ENCODE data around the gene KDM5C. TPM values are rescaled to one million over a fixed set of nuclear protein-coding genes. Genes with fewer than 3 reads are reported as not detected.

The KDM5C gene
- total RNA-seq, 1 experiment from 2014 or later = 112 TPM

DNA sequence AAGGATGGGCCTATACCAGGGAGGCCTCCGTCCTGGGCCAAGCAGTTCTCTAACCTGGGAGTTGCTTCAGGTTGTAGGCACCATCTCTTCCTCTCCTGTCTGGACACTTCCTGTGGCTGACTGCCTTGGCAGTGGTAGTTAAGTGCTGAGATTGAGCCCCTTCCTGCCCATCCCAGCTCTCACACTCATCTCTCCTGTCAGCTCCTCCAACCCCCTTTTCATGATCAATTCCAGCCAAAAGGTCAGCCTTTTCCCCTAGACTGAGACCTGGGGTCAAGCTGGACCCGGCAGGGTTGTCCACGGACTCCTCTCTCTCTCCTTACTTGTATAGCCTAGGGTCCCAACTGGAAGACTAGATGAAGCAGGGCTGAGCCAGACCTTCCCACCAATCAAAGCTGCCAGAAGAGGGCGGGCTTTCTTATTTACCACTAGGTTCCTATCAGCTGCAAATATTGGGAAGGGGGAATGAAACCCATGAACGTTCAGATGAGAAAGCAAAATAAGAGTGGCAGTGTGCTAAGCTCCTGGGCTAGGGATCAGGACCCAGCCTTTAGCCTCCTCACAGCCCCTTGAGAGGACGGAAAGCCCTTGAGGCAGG, 34.5 kb downstream of the KDM5C start (continued):
- TF ChIP-seq, protein P1, sequence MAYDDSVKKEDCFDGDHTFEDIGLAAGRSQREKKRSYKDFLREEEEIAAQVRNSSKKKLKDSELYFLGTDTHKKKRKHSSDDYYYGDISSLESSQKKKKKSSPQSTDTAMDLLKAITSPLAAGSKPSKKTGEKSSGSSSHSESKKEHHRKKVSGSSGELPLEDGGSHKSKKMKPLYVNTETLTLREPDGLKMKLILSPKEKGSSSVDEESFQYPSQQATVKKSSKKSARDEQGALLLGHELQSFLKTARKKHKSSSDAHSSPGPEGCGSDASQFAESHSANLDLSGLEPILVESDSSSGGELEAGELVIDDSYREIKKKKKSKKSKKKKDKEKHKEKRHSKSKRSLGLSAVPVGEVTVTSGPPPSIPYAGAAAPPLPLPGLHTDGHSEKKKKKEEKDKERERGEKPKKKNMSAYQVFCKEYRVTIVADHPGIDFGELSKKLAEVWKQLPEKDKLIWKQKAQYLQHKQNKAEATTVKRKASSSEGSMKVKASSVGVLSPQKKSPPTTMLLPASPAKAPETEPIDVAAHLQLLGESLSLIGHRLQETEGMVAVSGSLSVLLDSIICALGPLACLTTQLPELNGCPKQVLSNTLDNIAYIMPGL (CRISPR knock-in tag; IDR thresholded peaks at IDR 0.05) = no peak
- TF ChIP-seq PRRX2 (CRISPR knock-in tag; IDR thresholded peaks at IDR 0.05) = no peak
- no peak for TF ChIP-seq FOXP1 (CRISPR knock-in tag; IDR thresholded peaks at IDR 0.05; ENCODE audit: borderline replicate concordance)
- TF ChIP-seq, protein P2, sequence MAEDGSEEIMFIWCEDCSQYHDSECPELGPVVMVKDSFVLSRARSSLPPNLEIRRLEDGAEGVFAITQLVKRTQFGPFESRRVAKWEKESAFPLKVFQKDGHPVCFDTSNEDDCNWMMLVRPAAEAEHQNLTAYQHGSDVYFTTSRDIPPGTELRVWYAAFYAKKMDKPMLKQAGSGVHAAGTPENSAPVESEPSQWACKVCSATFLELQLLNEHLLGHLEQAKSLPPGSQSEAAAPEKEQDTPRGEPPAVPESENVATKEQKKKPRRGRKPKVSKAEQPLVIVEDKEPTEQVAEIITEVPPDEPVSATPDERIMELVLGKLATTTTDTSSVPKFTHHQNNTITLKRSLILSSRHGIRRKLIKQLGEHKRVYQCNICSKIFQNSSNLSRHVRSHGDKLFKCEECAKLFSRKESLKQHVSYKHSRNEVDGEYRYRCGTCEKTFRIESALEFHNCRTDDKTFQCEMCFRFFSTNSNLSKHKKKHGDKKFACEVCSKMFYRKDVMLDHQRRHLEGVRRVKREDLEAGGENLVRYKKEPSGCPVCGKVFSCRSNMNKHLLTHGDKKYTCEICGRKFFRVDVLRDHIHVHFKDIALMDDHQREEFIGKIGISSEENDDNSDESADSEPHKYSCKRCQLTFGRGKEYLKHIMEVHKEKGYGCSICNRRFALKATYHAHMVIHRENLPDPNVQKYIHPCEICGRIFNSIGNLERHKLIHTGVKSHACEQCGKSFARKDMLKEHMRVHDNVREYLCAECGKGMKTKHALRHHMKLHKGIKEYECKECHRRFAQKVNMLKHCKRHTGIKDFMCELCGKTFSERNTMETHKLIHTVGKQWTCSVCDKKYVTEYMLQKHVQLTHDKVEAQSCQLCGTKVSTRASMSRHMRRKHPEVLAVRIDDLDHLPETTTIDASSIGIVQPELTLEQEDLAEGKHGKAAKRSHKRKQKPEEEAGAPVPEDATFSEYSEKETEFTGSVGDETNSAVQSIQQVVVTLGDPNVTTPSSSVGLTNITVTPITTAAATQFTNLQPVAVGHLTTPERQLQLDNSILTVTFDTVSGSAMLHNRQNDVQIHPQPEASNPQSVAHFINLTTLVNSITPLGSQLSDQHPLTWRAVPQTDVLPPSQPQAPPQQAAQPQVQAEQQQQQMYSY (CRISPR knock-in tag; IDR thresholded peaks at IDR 0.05) = no peak
- TF ChIP-seq ATF1 (CRISPR knock-in tag; IDR thresholded peaks at IDR 0.05) = no peak
- no peak for TF ChIP-seq TEAD1 (CRISPR knock-in tag; IDR thresholded peaks at IDR 0.05)

DNA sequence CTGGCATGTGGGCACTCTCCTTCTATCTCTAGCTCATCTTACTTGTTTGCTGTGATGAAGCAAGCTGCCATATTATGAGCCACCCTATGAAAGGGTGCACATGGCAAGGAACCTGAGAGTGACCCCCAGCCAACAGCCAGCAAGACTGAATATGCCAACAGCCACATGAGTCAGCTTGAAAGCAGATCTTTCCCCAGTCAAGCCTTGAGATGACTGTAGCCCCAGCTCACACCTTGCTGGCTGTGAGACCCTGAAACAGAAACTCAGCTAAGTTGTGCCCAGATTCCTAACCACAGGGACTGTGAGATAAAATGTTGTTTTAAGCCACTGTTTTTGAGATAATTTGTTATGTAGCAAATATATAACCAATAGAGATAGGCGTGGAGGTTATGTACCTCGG, 36.2 kb downstream of the KDM5C start:
- Mint-ChIP-seq H3K9me3 (no peaks in the 10 kb centered on the region), H3K27ac (no peak overlapping the region), H3K4me3 (no peak overlapping the region), H3K27me3 (ENCODE audit: low read depth) (no peaks in the 10 kb centered on the region), H3K36me3 (peaks cover 6% of the 10 kb centered on the region; the same call in 1 of the 2 replicates), H3K4me1 (0 out of 2 replicates have a peak, but pooled peaks cover 3% of the 10 kb centered on the region)
- CTCF ChIA-PET = interaction anchor here (1.1 kb wide), 1 partner anchor 257 kb away, joined by 3 read pairs; no protein-coding TSS in a partner anchor
- ATAC-seq = no peak
- no peak for DNase-seq (ENCODE audit: low spot score)
- POLR2A ChIA-PET = no interaction called here
- TF ChIP-seq, protein P3, sequence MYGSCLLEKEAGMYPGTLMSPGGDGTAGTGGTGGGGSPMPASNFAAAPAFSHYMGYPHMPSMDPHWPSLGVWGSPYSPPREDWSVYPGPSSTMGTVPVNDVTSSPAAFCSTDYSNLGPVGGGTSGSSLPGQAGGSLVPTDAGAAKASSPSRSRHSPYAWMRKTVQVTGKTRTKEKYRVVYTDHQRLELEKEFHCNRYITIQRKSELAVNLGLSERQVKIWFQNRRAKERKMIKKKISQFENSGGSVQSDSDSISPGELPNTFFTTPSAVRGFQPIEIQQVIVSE (CRISPR knock-in tag; IDR thresholded peaks at IDR 0.05; ENCODE audit: borderline replicate concordance) = no peak
- TF ChIP-seq SMAD3 (CRISPR knock-in tag; IDR thresholded peaks at IDR 0.05; ENCODE audit: borderline replicate concordance) (no peak), FOXJ3 (CRISPR knock-in tag; IDR thresholded peaks at IDR 0.05; ENCODE audit: borderline replicate concordance) (no peak), NR3C1 (CRISPR knock-in tag; conservative IDR thresholded peaks at IDR 0.05; ENCODE audit: low read depth) (no peak), NR1H2 (CRISPR knock-in tag; IDR thresholded peaks at IDR 0.05) (no peak), ZNF232 (CRISPR knock-in tag; IDR thresholded peaks at IDR 0.05) (no peak), ELF4 (CRISPR knock-in tag; IDR thresholded peaks at IDR 0.05; ENCODE audit: low read depth) (no peak), OVOL2 (CRISPR knock-in tag; IDR thresholded peaks at IDR 0.05; ENCODE audit: borderline replicate concordance) (no peak), TCF7 (CRISPR knock-in tag; IDR thresholded peaks at IDR 0.05; ENCODE audit: low read depth) (no peak), ZNF263 (CRISPR knock-in tag; IDR thresholded peaks at IDR 0.05; ENCODE audit: low read depth) (no peak), SP1 (CRISPR knock-in tag; conservative IDR thresholded peaks at IDR 0.05) (no peak)
- TF ChIP-seq, protein P4, sequence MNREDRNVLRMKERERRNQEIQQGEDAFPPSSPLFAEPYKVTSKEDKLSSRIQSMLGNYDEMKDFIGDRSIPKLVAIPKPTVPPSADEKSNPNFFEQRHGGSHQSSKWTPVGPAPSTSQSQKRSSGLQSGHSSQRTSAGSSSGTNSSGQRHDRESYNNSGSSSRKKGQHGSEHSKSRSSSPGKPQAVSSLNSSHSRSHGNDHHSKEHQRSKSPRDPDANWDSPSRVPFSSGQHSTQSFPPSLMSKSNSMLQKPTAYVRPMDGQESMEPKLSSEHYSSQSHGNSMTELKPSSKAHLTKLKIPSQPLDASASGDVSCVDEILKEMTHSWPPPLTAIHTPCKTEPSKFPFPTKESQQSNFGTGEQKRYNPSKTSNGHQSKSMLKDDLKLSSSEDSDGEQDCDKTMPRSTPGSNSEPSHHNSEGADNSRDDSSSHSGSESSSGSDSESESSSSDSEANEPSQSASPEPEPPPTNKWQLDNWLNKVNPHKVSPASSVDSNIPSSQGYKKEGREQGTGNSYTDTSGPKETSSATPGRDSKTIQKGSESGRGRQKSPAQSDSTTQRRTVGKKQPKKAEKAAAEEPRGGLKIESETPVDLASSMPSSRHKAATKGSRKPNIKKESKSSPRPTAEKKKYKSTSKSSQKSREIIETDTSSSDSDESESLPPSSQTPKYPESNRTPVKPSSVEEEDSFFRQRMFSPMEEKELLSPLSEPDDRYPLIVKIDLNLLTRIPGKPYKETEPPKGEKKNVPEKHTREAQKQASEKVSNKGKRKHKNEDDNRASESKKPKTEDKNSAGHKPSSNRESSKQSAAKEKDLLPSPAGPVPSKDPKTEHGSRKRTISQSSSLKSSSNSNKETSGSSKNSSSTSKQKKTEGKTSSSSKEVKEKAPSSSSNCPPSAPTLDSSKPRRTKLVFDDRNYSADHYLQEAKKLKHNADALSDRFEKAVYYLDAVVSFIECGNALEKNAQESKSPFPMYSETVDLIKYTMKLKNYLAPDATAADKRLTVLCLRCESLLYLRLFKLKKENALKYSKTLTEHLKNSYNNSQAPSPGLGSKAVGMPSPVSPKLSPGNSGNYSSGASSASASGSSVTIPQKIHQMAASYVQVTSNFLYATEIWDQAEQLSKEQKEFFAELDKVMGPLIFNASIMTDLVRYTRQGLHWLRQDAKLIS (CRISPR knock-in tag; IDR thresholded peaks at IDR 0.05; ENCODE audit: borderline replicate concordance) = no peak
- TF ChIP-seq, protein P5, sequence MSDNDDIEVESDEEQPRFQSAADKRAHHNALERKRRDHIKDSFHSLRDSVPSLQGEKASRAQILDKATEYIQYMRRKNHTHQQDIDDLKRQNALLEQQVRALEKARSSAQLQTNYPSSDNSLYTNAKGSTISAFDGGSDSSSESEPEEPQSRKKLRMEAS (CRISPR knock-in tag; IDR thresholded peaks at IDR 0.05) = no peak
- TF ChIP-seq, protein P6, sequence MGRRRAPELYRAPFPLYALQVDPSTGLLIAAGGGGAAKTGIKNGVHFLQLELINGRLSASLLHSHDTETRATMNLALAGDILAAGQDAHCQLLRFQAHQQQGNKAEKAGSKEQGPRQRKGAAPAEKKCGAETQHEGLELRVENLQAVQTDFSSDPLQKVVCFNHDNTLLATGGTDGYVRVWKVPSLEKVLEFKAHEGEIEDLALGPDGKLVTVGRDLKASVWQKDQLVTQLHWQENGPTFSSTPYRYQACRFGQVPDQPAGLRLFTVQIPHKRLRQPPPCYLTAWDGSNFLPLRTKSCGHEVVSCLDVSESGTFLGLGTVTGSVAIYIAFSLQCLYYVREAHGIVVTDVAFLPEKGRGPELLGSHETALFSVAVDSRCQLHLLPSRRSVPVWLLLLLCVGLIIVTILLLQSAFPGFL (CRISPR knock-in tag; IDR thresholded peaks at IDR 0.05; ENCODE audit: borderline replicate concordance) = no peak
- TF ChIP-seq, protein P7, sequence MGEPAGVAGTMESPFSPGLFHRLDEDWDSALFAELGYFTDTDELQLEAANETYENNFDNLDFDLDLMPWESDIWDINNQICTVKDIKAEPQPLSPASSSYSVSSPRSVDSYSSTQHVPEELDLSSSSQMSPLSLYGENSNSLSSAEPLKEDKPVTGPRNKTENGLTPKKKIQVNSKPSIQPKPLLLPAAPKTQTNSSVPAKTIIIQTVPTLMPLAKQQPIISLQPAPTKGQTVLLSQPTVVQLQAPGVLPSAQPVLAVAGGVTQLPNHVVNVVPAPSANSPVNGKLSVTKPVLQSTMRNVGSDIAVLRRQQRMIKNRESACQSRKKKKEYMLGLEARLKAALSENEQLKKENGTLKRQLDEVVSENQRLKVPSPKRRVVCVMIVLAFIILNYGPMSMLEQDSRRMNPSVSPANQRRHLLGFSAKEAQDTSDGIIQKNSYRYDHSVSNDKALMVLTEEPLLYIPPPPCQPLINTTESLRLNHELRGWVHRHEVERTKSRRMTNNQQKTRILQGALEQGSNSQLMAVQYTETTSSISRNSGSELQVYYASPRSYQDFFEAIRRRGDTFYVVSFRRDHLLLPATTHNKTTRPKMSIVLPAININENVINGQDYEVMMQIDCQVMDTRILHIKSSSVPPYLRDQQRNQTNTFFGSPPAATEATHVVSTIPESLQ (CRISPR knock-in tag; IDR thresholded peaks at IDR 0.05) = no peak
- TF ChIP-seq, protein P8, sequence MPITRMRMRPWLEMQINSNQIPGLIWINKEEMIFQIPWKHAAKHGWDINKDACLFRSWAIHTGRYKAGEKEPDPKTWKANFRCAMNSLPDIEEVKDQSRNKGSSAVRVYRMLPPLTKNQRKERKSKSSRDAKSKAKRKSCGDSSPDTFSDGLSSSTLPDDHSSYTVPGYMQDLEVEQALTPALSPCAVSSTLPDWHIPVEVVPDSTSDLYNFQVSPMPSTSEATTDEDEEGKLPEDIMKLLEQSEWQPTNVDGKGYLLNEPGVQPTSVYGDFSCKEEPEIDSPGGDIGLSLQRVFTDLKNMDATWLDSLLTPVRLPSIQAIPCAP (CRISPR knock-in tag; IDR thresholded peaks at IDR 0.05) = no peak

Data from WTC11 (cell line).